GM12875 (cell line): Measurements from ENCODE around the gene SPECC1.
"Not testable (repeated sequence)": the region's sequence is repeated elsewhere in the genome, so short reads cannot be mapped to it uniquely, and the experiment has no call there.

ENCODE experiments used
- H3K4me3 ChIP-seq: one replicate; pipeline ENCODE4 v1.5.1; 2011; ENCODE audit warnings: low read depth, low read length, control low read depth
- TF ChIP-seq, protein P1 (sequence below): IDR thresholded peaks from 2 replicates; pipeline ENCODE4 v1.5.1; 2011; ENCODE audit warnings: low read depth, mild to moderate bottlenecking, control low read depth, inconsistent platforms, low read length, moderate library complexity, borderline replicate concordance; ENCODE audit not compliant: insufficient read depth

Gene SPECC1

GRCh38 chr17:20022701-20023100 lies 13.5 kb downstream of the SPECC1 start:
- TF ChIP-seq, protein P1, sequence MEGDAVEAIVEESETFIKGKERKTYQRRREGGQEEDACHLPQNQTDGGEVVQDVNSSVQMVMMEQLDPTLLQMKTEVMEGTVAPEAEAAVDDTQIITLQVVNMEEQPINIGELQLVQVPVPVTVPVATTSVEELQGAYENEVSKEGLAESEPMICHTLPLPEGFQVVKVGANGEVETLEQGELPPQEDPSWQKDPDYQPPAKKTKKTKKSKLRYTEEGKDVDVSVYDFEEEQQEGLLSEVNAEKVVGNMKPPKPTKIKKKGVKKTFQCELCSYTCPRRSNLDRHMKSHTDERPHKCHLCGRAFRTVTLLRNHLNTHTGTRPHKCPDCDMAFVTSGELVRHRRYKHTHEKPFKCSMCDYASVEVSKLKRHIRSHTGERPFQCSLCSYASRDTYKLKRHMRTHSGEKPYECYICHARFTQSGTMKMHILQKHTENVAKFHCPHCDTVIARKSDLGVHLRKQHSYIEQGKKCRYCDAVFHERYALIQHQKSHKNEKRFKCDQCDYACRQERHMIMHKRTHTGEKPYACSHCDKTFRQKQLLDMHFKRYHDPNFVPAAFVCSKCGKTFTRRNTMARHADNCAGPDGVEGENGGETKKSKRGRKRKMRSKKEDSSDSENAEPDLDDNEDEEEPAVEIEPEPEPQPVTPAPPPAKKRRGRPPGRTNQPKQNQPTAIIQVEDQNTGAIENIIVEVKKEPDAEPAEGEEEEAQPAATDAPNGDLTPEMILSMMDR, result no peak

GRCh38 chr17:20026960-20027359 lies 17.8 kb downstream of the SPECC1 start:
- TF ChIP-seq, protein P1, result no peak
- no peak overlapping the region for H3K4me3 ChIP-seq

More at GRCh38 chr17:20022701-20023100, 13.5 kb downstream of the SPECC1 start:
- H3K4me3 ChIP-seq, result no peak overlapping the region

- TF ChIP-seq, protein P1, result no peak
- H3K4me3 ChIP-seq, result no peak overlapping the region
Measured at GRCh38 chr17:20028443-20028842, 19.3 kb downstream of the SPECC1 start.

GRCh38 chr17:20032636-20033035 lies 23.5 kb downstream of the SPECC1 start:
- TF ChIP-seq, protein P1, result no peak
- H3K4me3 ChIP-seq, result no peak overlapping the region

GRCh38 chr17:20033415-20033814 lies 24.3 kb downstream of the SPECC1 start:
- TF ChIP-seq, protein P1, result no peak

GRCh38 chr17:20035501-20035900 lies 26.3 kb downstream of the SPECC1 start:
- TF ChIP-seq, protein P1, result no peak
- no peak overlapping the region for H3K4me3 ChIP-seq

More at GRCh38 chr17:20033415-20033814, 24.3 kb downstream of the SPECC1 start:
- H3K4me3 ChIP-seq, result no peak overlapping the region

DNA sequence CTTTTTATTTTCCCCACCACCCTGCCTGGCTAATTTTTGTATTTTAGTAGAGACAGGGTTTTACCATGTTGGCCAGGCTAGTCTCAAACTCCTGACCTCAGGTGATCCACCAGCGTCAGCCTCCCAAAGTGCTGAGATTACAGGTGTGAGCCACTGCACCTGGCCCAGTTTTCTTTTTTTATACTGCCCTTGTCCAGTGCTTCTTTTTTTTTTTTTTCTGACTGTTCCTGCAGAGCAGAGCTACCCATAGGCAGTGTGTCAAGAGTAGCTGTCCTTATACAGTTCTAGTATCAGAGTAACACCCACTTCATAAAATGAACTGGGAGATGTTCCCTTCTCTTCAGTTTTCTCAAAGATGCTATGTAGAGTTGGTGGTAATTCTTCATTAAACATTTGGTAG lies 28.1 kb downstream of the SPECC1 start:
- not testable (repeated sequence) for H3K4me3 ChIP-seq

- no peak overlapping the region for H3K4me3 ChIP-seq
- TF ChIP-seq, protein P1, result no peak
Measured at GRCh38 chr17:20039037-20039436, 29.9 kb downstream of the SPECC1 start.
